ENCODE data around the gene INPP5A.

Gene INPP5A

GRCh38 chr10:132828681-132829080 is 291.1 kb downstream of the INPP5A start:
- no peak for DNase-seq

GRCh38 chr10:132829403-132829802 is 291.8 kb downstream of the INPP5A start:
- DNase-seq, result no peak

- no peak for DNase-seq
Observed at GRCh38 chr10:132832186-132832969, 294.8 kb downstream of the INPP5A start.

Data from suppressor macrophage (primary cell).